Prostate gland (tissue), 2 donors: ENCODE data around the gene MRPL34.

Source experiments
- POLR2A ChIP-seq: fragments of 450-650 bp; IDR thresholded peaks from one replicate; pipeline ENCODE4 v1.6.1; 2016; ENCODE audit warnings: antibody characterized with exemption, mild to moderate bottlenecking
- POLR2AphosphoS5 ChIP-seq: sonication (generic); formaldehyde crosslinking; IDR thresholded peaks from one replicate; pipeline ENCODE4 v1.6.1; 2017; ENCODE audit warnings: antibody characterized with exemption
- TF ChIP-seq, protein P1 (sequence below), 4 experiments: fragments of 200-600 bp in 2 of 4; fragments of 450-650 bp in 2 of 4; sonication (generic) in 2 of 4; IDR thresholded peaks; 1 replicate in 3 of 4; 2 replicates in 1 of 4; pipeline ENCODE4 v1.5.1; 2016 to 2019; ENCODE audit warnings: antibody characterized with exemption in 4 of 4, mild to moderate bottlenecking in 2 of 4, moderate library complexity in 2 of 4

DNA sequence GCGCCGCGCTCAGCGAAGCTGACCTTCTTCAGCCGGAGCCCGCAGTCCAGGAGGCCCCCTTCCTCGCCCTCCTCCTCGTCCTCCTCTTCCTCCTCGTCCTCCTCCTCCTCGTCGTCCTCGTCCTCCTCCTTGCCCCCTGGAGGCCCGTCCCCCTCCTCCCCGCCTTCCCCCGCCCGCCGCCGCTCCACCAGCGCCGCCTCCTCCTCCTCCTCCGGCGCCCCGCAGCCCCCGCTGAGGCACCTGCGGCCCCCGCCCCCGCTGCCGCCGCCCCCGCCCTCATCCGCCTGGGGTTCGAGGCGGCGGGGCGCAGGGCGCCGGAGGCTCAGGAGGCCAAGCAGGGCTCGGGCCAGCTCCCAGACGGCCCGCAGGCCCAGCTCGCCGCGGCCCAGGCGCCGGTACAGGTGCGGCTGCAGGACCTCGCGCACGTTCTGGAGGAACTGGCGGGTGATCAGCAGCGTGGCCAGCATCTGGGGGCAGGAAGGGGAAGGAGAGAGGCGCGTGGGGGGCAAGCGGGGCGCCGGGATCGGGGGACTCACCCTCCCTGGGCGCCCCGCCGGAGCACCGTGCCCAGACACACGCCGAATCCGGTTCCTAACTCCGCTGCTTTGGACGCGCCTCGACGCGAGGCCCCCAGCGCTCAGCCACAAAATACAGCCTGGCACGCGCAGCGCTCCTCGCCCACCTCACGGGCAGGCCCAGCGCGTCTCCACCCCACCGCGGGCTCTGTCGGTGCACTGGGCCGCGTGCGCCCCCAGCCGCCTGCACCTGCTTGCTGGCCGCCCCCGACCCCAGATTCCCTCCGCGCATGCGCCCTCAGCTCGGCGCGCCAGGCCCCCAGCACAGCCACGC, 23.1 kb downstream of the MRPL34 start:
- TF ChIP-seq, protein P1, sequence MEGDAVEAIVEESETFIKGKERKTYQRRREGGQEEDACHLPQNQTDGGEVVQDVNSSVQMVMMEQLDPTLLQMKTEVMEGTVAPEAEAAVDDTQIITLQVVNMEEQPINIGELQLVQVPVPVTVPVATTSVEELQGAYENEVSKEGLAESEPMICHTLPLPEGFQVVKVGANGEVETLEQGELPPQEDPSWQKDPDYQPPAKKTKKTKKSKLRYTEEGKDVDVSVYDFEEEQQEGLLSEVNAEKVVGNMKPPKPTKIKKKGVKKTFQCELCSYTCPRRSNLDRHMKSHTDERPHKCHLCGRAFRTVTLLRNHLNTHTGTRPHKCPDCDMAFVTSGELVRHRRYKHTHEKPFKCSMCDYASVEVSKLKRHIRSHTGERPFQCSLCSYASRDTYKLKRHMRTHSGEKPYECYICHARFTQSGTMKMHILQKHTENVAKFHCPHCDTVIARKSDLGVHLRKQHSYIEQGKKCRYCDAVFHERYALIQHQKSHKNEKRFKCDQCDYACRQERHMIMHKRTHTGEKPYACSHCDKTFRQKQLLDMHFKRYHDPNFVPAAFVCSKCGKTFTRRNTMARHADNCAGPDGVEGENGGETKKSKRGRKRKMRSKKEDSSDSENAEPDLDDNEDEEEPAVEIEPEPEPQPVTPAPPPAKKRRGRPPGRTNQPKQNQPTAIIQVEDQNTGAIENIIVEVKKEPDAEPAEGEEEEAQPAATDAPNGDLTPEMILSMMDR (IDR thresholded peaks at IDR 0.05) = no peak
- TF ChIP-seq POLR2AphosphoS5 = no peak
- no peak for TF ChIP-seq POLR2A
